HK-2 (cell line): ENCODE measurements around the gene ZNF566.
"Not testable (repeated sequence)": the region's sequence is repeated elsewhere in the genome, so short reads cannot be mapped to it uniquely, and the experiment has no call there.

Source experiments
- DNase-seq: peaks from one replicate; pipeline ENCODE4 v3.0.0-alpha.2; 2018; ENCODE audit not compliant: unreplicated experiment

Gene ZNF566

GRCh38 chr19:36489118-36489919 lies at the start of gene ZNF566:
Gene ZNF566, minus strand, starts transcription at chr19:36489561. Its CDS starts 13,004 bp downstream, at chr19:36476557.
- DNase-seq = peak; percentile 96

GRCh38 chr19:36528921-36529518 lies 39.7 kb upstream of the ZNF566 start:
- no peak for DNase-seq

- DNase-seq = peak; percentile 95
Observed at GRCh38 chr19:36528194-36528920, 39.0 kb upstream of the ZNF566 start, which contains the start of gene ZNF260. Gene ZNF260, minus strand, starts transcription at chr19:36528271. Its CDS starts 13,033 bp downstream, at chr19:36515238.

- DNase-seq = no peak
Observed at GRCh38 chr19:36527873-36528193, 38.5 kb upstream of the ZNF566 start.

- no peak for DNase-seq
Observed at GRCh38 chr19:36527341-36527740, 38.0 kb upstream of the ZNF566 start.

GRCh38 chr19:36526581-36526980 lies 37.2 kb upstream of the ZNF566 start:
- no peak for DNase-seq

- DNase-seq = no peak
Observed at GRCh38 chr19:36524617-36525016, 35.3 kb upstream of the ZNF566 start.

- no peak for DNase-seq
Observed at GRCh38 chr19:36514012-36514612, 24.8 kb upstream of the ZNF566 start.

GRCh38 chr19:36508325-36508724 lies 19.0 kb upstream of the ZNF566 start:
- no peak for DNase-seq

- no peak for DNase-seq
Observed at GRCh38 chr19:36501973-36502372, 12.6 kb upstream of the ZNF566 start.

GRCh38 chr19:36497001-36497400 lies 7.6 kb upstream of the ZNF566 start:
- DNase-seq = no peak

GRCh38 chr19:36492689-36493453 lies 3.5 kb upstream of the ZNF566 start:
- not testable (repeated sequence) for DNase-seq

- not testable (repeated sequence) for DNase-seq
Observed at GRCh38 chr19:36490846-36491245, 1.5 kb upstream of the ZNF566 start.

GRCh38 chr19:36489920-36490415 lies 607 bp upstream of the ZNF566 start:
- no peak for DNase-seq

GRCh38 chr19:36488846-36489117 lies 579 bp downstream of the ZNF566 start:
- no peak for DNase-seq

- DNase-seq = no peak
Observed at GRCh38 chr19:36488118-36488845, 1.1 kb downstream of the ZNF566 start.

- DNase-seq = no peak
Observed at GRCh38 chr19:36483653-36484052, 5.7 kb downstream of the ZNF566 start.

GRCh38 chr19:36482876-36483275 lies 6.5 kb downstream of the ZNF566 start:
- DNase-seq = no peak

GRCh38 chr19:36460046-36460445 lies 29.3 kb downstream of the ZNF566 start:
- DNase-seq = no peak

- no peak for DNase-seq
Observed at GRCh38 chr19:36456831-36457230, 32.5 kb downstream of the ZNF566 start.
